Osteocyte (in vitro differentiated cells): Measurements from ENCODE around the gene ISL1. TPM values are rescaled to one million over a fixed set of nuclear protein-coding genes. Genes with fewer than 3 reads are reported as not detected.

Source experiments
- DNase-seq: peaks from one replicate; pipeline ENCODE4 v3.0.0; 2021; ENCODE audit warnings: mixed read lengths; ENCODE audit not compliant: unreplicated experiment; ENCODE audit errors: extremely low spot score
- H3K27ac Mint-ChIP-seq: one replicate; pipeline ENCODE4 v1.8.0; 2021; ENCODE audit warnings: mild to moderate bottlenecking, mixed read lengths; ENCODE audit not compliant: unreplicated experiment
- H3K27me3 Mint-ChIP-seq: one replicate; pipeline ENCODE4 v1.8.0; 2021; ENCODE audit warnings: mixed read lengths; ENCODE audit not compliant: unreplicated experiment
- H3K36me3 Mint-ChIP-seq: one replicate; pipeline ENCODE4 v1.8.0; 2021; ENCODE audit warnings: mixed read lengths; ENCODE audit not compliant: unreplicated experiment
- H3K4me1 Mint-ChIP-seq: one replicate; pipeline ENCODE4 v1.8.0; 2021; ENCODE audit warnings: mixed read lengths; ENCODE audit not compliant: unreplicated experiment
- H3K4me3 Mint-ChIP-seq: one replicate; pipeline ENCODE4 v1.8.0; 2021; ENCODE audit warnings: mild to moderate bottlenecking, moderate library complexity, mixed read lengths; ENCODE audit not compliant: unreplicated experiment
- H3K9me3 Mint-ChIP-seq: one replicate; pipeline ENCODE4 v1.8.0; 2021; ENCODE audit warnings: mixed read lengths; ENCODE audit not compliant: unreplicated experiment
- total RNA-seq: library from RNA; stranded (reverse); gene quantifications from 2 replicates; pipeline ENCODE4 v1.2.1, GENCODE V29; 2021
- TF ChIP-seq, protein P1 (sequence below): fragments of 200-600 bp; sonication (generic); IDR thresholded peaks from 2 replicates; pipeline ENCODE4 v1.5.0; 2021; ENCODE audit warnings: antibody characterized with exemption, mild to moderate bottlenecking, moderate library complexity

ISL1 gene
- total RNA-seq, 1 donor from 2014 or later = not detected

DNA sequence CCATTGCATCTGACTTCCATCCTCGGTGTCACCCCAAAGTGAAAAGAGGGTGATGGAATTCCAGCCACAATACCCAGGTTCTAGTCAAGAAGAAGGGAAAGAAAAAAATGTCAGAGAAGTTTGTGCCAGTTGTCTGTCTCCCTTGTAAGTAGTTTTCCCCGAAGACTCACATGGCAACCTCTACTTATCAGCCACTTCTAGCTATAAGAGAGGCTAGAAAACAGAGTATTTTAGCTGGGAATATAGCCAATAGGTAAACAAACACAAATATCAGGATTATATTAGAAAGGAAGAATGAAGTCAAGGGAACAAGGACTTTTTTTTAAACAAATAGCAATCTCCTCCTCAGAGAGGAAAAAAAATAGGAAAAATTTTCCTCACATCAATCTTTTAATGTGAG lies 12.2 kb upstream of the ISL1 start:
- TF ChIP-seq, protein P1, sequence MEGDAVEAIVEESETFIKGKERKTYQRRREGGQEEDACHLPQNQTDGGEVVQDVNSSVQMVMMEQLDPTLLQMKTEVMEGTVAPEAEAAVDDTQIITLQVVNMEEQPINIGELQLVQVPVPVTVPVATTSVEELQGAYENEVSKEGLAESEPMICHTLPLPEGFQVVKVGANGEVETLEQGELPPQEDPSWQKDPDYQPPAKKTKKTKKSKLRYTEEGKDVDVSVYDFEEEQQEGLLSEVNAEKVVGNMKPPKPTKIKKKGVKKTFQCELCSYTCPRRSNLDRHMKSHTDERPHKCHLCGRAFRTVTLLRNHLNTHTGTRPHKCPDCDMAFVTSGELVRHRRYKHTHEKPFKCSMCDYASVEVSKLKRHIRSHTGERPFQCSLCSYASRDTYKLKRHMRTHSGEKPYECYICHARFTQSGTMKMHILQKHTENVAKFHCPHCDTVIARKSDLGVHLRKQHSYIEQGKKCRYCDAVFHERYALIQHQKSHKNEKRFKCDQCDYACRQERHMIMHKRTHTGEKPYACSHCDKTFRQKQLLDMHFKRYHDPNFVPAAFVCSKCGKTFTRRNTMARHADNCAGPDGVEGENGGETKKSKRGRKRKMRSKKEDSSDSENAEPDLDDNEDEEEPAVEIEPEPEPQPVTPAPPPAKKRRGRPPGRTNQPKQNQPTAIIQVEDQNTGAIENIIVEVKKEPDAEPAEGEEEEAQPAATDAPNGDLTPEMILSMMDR = no peak
- Mint-ChIP-seq H3K36me3 (no peaks in the 10 kb centered on the region), H3K4me3 (no peak overlapping the region), H3K9me3 (no peaks in the 10 kb centered on the region), H3K4me1 (no peaks in the 10 kb centered on the region), H3K27me3 (peaks cover 13% of the 10 kb centered on the region), H3K27ac (no peak overlapping the region)
- DNase-seq = no peak

DNA sequence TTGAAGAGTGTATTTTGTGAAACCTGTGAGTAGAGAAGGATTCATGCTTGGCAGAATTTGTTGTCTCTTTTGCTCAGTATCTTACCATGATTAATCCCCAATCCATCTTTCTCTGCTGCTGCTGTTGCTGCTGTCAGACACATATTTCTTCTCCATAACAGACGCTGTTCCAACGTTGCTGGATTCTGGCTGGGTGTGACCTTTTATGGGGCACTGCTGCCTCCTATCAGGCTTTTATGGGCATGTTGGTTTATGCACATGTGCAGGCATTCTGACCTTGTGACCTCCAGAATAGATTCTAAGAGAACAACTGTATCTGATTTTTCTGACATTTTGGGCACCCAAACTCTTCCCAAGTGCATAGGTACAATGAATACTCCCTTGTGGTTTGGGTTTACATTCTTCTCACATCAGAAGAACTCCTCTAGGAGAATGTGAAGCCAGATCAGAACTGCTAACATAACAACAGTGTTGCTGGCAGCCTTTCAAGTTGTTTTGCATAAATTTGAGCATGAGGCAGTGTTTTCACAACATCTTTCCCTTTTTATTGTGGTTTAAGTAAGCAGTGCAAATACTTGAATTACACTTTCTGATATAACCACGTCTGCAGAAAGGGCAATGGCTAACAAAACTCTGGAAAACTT lies 9.2 kb upstream of the ISL1 start:
- TF ChIP-seq, protein P1 = no peak
- DNase-seq = no peak
- peaks cover 41% of the 10 kb centered on the region for H3K27me3 Mint-ChIP-seq
- peaks cover 2% of the 10 kb centered on the region for H3K36me3 Mint-ChIP-seq
- no peak overlapping the region for H3K4me3 Mint-ChIP-seq
- no peaks in the 10 kb centered on the region for H3K9me3 Mint-ChIP-seq
- H3K27ac Mint-ChIP-seq = no peak overlapping the region
- peaks cover 9% of the 10 kb centered on the region for H3K4me1 Mint-ChIP-seq

DNA sequence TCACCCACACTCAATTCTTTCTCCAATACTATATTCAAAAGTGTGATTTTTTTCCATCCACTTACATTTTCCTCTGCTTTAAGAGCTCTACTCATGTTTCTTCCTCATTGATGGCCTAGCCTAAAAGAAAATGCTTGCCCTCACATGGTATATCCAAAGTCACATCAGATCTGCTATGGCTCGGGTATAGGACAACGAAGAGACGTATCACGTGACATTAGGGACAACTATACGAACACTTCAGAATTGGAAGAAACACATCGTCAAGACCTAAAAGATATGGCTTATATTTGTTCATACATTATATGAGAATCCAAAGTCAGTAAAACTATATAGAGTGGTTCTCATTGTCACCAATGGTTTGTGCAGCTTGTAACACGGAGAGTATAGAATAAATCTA lies 8.2 kb upstream of the ISL1 start:
- no peak overlapping the region for H3K4me3 Mint-ChIP-seq
- TF ChIP-seq, protein P1 = no peak
- no peak overlapping the region for H3K27ac Mint-ChIP-seq
- DNase-seq = no peak
- H3K9me3 Mint-ChIP-seq = no peaks in the 10 kb centered on the region
- H3K36me3 Mint-ChIP-seq = peaks cover 2% of the 10 kb centered on the region
- peaks cover 12% of the 10 kb centered on the region for H3K4me1 Mint-ChIP-seq
- peaks cover 51% of the 10 kb centered on the region for H3K27me3 Mint-ChIP-seq

DNA sequence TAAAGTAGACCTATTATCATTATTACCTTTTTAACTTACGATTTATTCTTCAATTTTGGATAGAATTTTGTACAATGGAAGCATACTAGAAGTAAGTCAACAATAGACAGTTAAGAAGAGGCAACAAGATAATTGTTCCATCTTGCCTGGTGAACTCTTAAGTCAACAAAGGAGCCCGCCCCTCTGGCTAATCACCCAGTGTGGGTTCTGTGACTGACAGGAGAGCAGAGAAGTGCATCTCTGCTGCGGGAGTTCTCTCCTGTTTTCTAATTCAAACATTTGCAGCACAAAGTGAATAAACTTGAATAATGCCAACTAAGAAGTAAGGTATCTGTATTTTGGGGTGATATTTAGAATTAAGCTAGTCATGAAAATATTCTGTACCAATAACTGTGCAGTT lies 6.7 kb upstream of the ISL1 start:
- Mint-ChIP-seq H3K36me3 (peaks cover 2% of the 10 kb centered on the region), H3K4me1 (peaks cover 12% of the 10 kb centered on the region), H3K27me3 (peaks cover 66% of the 10 kb centered on the region), H3K4me3 (no peak overlapping the region), H3K27ac (no peak overlapping the region), H3K9me3 (no peaks in the 10 kb centered on the region)
- TF ChIP-seq, protein P1 = no peak
- DNase-seq = no peak

DNA sequence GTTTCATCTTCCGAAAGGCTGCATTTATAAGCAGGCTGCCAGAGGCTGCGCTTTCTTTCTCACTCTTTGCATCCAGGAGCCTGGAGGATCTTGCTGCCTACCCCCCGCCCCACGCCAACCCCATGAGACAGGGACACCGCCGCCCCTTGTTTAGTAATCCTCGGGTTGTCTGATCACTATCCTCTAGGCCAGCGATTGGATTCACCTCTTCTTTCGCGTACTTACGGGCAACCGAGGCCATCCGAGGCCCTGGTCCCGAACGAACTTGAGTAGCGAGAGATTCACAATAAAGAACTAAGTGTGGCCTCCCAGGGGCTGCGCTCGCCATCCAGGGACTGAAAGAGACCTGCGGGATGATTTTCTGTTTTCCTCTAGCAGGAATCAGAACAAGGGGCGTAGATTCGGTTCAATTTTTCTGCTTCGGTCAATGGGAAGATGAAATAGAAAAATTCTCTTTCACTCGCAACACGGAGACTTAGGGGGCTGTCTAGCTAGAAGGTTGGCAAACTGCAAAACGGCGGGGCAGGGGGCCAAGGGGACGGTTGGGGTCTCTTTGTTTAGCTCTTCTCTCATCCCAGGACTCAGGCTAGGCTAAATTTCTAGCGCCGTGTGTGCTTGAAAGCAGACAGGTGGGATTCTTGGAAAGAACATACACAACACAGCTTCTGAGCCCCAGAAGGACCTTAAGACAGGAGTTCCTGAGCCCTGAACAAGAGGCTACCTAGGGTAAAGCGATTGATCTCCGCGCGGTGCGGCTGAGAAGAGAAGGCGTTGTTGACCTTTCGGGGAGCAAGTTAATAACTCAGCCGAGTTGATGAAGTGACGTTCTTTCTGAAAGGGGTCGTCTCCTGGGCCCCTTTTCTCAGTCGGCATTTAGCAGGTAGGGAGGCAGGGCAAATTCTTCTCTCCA lies 5.8 kb upstream of the ISL1 start:
- H3K36me3 Mint-ChIP-seq = peaks cover 2% of the 10 kb centered on the region
- TF ChIP-seq, protein P1 = no peak
- peaks cover 21% of the 10 kb centered on the region for H3K4me1 Mint-ChIP-seq
- no peaks in the 10 kb centered on the region for H3K9me3 Mint-ChIP-seq
- no peak overlapping the region for H3K4me3 Mint-ChIP-seq
- DNase-seq = no peak
- H3K27ac Mint-ChIP-seq = no peak overlapping the region
- H3K27me3 Mint-ChIP-seq = peaks cover 75% of the 10 kb centered on the region
